RWPE1 (cell line): ENCODE data around the gene ENTREP1.

Source experiments
- CTCF ChIA-PET: fragments of 350-600 bp; sonication (Branson Sonifier 250); formaldehyde crosslinking; extraction: SDS; loops from one replicate; lab custom pipeline; 2021; lab: Yijun Ruan, JAX
- POLR2A ChIA-PET: fragments of 400-600 bp; formaldehyde crosslinking; extraction: SDS; loops from one replicate; lab custom pipeline; 2020; ENCODE audit warnings: antibody characterized with exemption; ENCODE audit not compliant: low non-redundant PET; lab: Yijun Ruan, JAX
- DNase-seq: peaks from one replicate; pipeline ENCODE4 v3.0.0; 2012; ENCODE audit warnings: low spot score
- H3K27ac ChIP-seq: fragments of 450-650 bp; 2 replicates; pipeline ENCODE4 v1.5.1; 2017
- TF ChIP-seq, protein P1 (sequence below): fragments of 450-650 bp; conservative IDR thresholded peaks from 2 replicates; pipeline ENCODE4 v1.5.1; 2017; ENCODE audit warnings: low read depth, mild to moderate bottlenecking

ENTREP1 gene

DNA sequence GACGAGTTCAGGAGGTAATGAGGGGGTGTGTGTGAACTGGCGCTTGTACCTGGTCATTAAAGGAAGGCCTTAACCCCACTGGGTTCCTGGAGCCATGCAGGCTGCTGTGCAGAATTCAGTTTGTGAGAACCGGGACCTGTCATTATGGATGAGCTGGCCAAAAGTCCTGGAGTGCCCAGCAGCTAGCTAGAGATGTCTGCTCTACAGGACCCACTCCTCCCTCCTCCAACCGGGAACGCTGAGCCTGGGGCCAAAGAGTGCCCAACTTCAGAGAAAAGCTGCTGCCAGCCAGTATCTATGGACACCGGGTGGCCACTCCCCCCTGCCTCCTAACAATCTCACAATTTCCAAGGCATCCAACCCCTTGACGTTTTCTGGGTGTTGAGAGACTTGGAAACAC is 1.2 kb downstream of the ENTREP1 start:
- POLR2A ChIA-PET, result no interaction called here
- no peak for DNase-seq
- H3K27ac ChIP-seq, result no peak overlapping the region
- TF ChIP-seq, protein P1, sequence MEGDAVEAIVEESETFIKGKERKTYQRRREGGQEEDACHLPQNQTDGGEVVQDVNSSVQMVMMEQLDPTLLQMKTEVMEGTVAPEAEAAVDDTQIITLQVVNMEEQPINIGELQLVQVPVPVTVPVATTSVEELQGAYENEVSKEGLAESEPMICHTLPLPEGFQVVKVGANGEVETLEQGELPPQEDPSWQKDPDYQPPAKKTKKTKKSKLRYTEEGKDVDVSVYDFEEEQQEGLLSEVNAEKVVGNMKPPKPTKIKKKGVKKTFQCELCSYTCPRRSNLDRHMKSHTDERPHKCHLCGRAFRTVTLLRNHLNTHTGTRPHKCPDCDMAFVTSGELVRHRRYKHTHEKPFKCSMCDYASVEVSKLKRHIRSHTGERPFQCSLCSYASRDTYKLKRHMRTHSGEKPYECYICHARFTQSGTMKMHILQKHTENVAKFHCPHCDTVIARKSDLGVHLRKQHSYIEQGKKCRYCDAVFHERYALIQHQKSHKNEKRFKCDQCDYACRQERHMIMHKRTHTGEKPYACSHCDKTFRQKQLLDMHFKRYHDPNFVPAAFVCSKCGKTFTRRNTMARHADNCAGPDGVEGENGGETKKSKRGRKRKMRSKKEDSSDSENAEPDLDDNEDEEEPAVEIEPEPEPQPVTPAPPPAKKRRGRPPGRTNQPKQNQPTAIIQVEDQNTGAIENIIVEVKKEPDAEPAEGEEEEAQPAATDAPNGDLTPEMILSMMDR, result no peak
- CTCF ChIA-PET, result no interaction called here

DNA sequence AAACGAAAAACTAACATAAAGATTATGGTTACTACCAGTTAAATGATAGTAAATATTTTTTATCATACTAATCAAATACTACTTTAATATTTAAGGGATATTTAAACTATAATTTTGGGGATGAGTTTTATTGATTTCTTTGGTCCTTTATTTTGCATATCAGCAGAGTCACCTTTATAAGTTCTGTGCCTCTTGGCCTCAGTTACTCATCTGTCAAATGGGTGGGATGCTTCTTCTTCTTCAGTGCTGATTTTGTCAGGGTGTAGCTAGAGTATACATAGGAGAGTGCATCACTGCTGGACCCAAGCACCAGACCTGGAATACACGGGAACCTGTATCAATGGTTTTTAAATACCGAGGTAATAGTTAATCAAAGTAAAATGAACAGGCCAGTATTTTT is 5.6 kb downstream of the ENTREP1 start:
- ChIA-PET POLR2A (no interaction called here), CTCF (interaction anchor here (0.6 to 0.7 kb wide), 2 partner anchors 9 to 289 kb away, joined by 3 read pairs; no protein-coding TSS in a partner anchor)
- DNase-seq, result no peak
- TF ChIP-seq, protein P1, result no peak
- no peak overlapping the region for H3K27ac ChIP-seq

DNA sequence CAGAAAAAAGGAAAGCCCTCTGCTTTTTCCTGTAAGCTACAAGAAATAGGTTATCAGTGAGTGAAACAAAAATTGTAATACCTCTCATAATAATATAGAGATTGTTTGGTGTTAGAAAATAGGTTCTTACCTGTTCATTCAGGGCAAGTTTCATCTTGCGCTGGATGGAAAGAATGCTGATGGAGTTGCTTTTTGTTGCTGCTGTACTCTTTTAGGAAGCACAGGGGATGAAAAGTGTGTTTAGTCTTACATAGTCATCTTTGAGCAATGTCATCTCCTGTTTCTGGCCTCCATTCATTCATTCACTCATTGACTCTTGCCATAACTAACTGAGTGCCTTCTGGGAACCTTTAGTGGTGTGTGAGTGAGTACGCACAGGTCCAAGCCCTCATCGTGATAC is 6.4 kb downstream of the ENTREP1 start:
- CTCF ChIA-PET, result interaction anchor here (0.6 to 0.7 kb wide), 2 partner anchors 188 to 290 kb away, joined by 3 read pairs; no protein-coding TSS in a partner anchor
- no peak overlapping the region for H3K27ac ChIP-seq
- peak; percentile 28 for DNase-seq
- POLR2A ChIA-PET, result no interaction called here
- TF ChIP-seq, protein P1, result no peak

DNA sequence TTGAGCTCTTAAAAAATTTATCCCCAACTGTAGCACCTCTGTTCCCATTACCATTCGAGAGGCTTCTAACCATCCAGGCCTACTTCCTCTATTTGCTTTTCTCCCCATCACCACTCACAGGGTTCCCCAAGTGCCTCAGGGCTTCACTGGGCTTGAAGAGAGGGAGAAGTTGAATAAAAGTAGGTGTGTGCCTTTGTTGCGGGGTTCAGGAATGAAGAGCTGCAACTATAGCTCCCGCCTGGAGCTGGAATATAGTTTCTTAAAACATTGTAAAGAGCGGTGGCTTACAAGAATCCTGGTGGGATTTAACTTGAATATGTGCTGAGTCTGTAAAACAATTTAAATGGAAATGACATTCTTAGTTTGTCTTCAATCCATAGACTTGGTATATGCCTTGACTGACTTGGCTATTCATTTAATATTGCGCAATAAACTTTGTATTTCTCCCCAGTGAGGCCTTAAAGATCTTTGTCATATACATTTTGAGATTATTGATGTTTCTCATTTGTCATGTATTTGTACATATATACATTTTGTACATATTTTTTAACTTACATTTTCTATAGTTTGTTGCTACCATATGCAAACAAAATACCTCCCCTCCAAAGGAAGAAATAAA is 7.2 kb downstream of the ENTREP1 start:
- H3K27ac ChIP-seq, result no peak overlapping the region
- TF ChIP-seq, protein P1, result no peak
- DNase-seq, result no peak
- POLR2A ChIA-PET, result no interaction called here
- CTCF ChIA-PET, result no interaction called here

DNA sequence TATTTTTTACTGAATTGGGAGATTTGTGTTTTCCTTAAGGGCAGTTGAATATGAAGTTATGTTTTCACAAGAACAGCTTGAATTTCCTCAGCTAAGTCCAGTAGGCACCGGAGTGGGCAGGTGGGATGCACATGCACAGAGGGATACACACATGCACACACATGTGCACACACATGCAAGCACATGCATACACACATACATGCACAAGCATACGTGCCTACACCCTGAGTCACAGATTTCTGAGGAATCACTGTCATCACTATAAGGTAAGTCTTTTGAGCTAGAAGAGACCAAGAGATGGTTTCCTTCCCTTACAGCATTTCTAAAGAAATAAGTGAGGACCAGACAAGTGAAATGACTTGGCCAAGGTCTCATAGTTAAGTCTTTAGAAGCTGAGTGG is 8.7 kb downstream of the ENTREP1 start:
- H3K27ac ChIP-seq, result no peak overlapping the region
- ChIA-PET CTCF (no interaction called here), POLR2A (no interaction called here)
- TF ChIP-seq, protein P1, result no peak
- DNase-seq, result no peak

DNA sequence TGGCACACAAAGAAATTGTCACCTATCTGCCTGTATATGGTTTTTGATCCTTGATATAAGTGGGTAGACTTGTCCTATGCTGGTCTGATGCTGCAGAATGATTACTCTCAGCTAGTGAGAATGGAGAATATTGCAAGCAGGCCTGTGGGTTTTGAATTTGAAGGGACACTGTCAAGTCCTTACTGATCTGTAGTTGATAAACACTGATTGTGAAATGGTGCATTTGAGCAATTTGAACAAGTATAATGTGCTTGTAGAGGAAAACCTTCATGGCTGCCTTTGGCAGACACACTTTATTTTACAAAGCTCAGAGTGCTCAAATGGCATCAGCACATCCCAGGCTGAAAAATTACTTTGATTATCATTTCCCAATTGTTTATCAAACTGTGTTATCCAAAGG is 9.3 kb downstream of the ENTREP1 start:
- TF ChIP-seq, protein P1, result no peak
- no peak overlapping the region for H3K27ac ChIP-seq
- ChIA-PET CTCF (interaction anchor here (0.9 kb wide), 1 partner anchor 9 kb away, joined by 3 read pairs; no protein-coding TSS in a partner anchor), POLR2A (no interaction called here)
- DNase-seq, result no peak
